Sigmoid colon (tissue), 7 donors: Measurements from ENCODE around the gene BIN2. TPM values are rescaled to one million over a fixed set of nuclear protein-coding genes. Genes with fewer than 3 reads are reported as not detected.

Source experiments
- DNase-seq: peaks from one replicate; pipeline ENCODE4 v3.0.0-alpha.2; 2019
- H3K27ac ChIP-seq, 4 donors: fragments of 200-600 bp; sonication (generic); one replicate each; pipeline ENCODE4 v1.5.1; 2016 to 2019; ENCODE audit warnings: mild to moderate bottlenecking in 1 of 4
- H3K27me3 ChIP-seq, 3 donors: fragments of 200-600 bp; sonication (generic); one replicate each; pipeline ENCODE4 v1.5.1; 2019; ENCODE audit warnings: mild to moderate bottlenecking in 1 of 3
- H3K36me3 ChIP-seq, 4 donors: fragments of 200-600 bp; sonication (generic); one replicate each; pipeline ENCODE4 v1.5.1; 2016 to 2019
- H3K4me1 ChIP-seq, 4 donors: fragments of 200-600 bp; sonication (generic); one replicate each; pipeline ENCODE4 v1.5.1; 2017 to 2019
- H3K4me3 ChIP-seq, 4 donors: fragments of 200-600 bp; sonication (generic); one replicate each; pipeline ENCODE4 v1.5.1; 2017 to 2019; ENCODE audit warnings: mild to moderate bottlenecking in 2 of 4, moderate library complexity in 1 of 4
- H3K9me3 ChIP-seq, 4 donors: fragments of 200-600 bp in 3 of 4; sonication (generic) in 3 of 4; one replicate each; pipeline versions ENCODE4 v1.5.1 to v1.6.1; 2013 to 2019
- EP300 ChIP-seq, 4 donors: sonication (generic); formaldehyde crosslinking; IDR thresholded peaks; one replicate each; pipeline ENCODE4 v1.6.1; 2017; ENCODE audit warnings: antibody characterized with exemption in 4 of 4
- POLR2A ChIP-seq, 2 donors: fragments of 450-650 bp; IDR thresholded peaks; one replicate each; pipeline ENCODE4 v1.6.1; 2016; ENCODE audit warnings: antibody characterized with exemption in 2 of 2, mild to moderate bottlenecking in 2 of 2, moderate library complexity in 2 of 2
- POLR2AphosphoS5 ChIP-seq, 4 donors: sonication (generic); formaldehyde crosslinking; IDR thresholded peaks; one replicate each; pipeline ENCODE4 v1.6.1; 2017; ENCODE audit warnings: antibody characterized with exemption in 4 of 4
- WGBS, 2 donors: extraction: QIAGEN DNeasy Blood & Tissue Kit; methylation state at CpG; one replicate each; pipeline ENCODE4 v1.1.7; 2013; 5-methylcytosine and 5-hydroxymethylcytosine counted together
- intact Hi-C: fragments of 100-400 bp; cut with DNase I; formaldehyde crosslinking; loops from one replicate; pipeline ENCODE4 v1.15.1; 2023
- polyA plus RNA-seq, 3 donors: library from polyadenylated mRNA; stranded (reverse); fragments of 200-250 nt; gene quantifications; one replicate each; pipeline ENCODE4 v1.2.3, GENCODE V29; 2013
- total RNA-seq, 4 donors: library from RNA; depleted of rRNA; stranded (reverse); fragments of >200 nt; gene quantifications; one replicate each; pipeline ENCODE4 v1.1.0, GENCODE V29; 2016
- TF ChIP-seq, protein P1 (sequence below), 4 experiments: fragments of 450-650 bp in 3 of 4; fragments of 200-600 bp in 1 of 4; IDR thresholded peaks; one replicate each; pipeline ENCODE4 v1.5.1; 2016 to 2019; ENCODE audit warnings: antibody characterized with exemption in 4 of 4, mild to moderate bottlenecking in 3 of 4, moderate library complexity in 2 of 4
- donor health status: healthy with polysubstance abuse.
- donor health status: Bipolar disorder and iron deficiency.
- donor health status: healthy.

Gene BIN2
- total and polyA plus RNA-seq, 7 donors: 2.3 to 21.2 (median 4.2) TPM

DNA sequence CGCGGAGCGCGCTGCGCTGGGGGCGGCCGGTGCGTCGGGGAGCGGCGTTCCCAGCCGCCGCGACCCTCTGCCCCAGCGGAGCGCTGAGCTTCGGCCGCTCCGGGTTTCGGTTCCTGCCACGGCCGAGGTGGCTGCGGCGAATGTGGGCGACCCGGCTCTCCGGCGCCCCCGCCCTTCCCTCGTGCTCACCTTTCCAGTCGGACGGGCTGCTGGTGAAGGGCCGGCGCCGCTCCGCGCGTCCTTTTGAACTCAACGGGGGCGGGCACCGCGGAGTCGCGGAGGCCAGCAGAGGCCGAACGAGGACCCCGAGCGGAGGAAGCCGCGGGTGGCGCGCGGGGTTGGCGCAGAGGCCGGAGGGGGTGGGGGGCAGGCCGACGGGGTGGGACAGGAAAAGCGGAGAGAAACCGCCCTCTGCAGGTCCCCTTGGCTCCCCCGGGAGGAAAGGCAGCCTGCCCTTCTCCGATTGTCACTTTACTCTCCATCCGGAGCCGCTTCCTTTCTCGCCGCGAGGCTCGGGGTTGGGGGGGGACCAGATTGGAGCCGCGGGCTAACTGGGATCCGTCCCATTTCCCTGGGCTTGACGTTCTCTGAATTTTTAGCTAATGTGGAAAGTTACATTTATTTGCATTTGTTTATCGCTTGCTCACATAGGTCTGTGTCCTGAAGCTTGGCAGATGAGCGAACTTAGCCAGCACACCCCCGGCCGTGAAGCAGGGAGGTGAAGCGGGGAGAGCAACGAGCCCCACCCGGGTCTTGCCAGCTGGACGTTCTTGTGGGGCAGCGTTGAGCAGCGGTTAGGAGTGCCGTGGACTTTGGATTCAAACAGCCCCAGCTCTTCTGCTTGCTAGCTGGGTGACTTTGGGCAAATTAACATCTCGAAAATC, 53.7 kb downstream of the BIN2 start, which contains the start of gene SMAGP:
Gene SMAGP (minus strand): TSS at position 349 of the 884 bp plus-strand sequence. CDS start 1,137 bp downstream, outside the sequence.
- Histone ChIP-seq H3K36me3 (no peaks in the 10 kb centered on the region), H3K9me3 (no peaks in the 10 kb centered on the region), H3K4me3 (peak within 1 kb of the TSS; percentile 50 to 81 (median 60)), H3K27me3 (peaks cover 0 to 34% (median 11%) of the 10 kb centered on the region in 3 donors), H3K4me1 (peaks cover 0 to 19% (median 8%) of the 10 kb centered on the region in 4 donors), H3K27ac (peak within 1 kb of the TSS in 3 of 4 donors; percentile 60 to 68 (median 61))
- intact Hi-C loops: no loop called here
- 0% methylated on average over 83 of the region's 83 CpGs for WGBS, 2 donors
- peak; percentile 69 for DNase-seq
- TF ChIP-seq, protein P1, sequence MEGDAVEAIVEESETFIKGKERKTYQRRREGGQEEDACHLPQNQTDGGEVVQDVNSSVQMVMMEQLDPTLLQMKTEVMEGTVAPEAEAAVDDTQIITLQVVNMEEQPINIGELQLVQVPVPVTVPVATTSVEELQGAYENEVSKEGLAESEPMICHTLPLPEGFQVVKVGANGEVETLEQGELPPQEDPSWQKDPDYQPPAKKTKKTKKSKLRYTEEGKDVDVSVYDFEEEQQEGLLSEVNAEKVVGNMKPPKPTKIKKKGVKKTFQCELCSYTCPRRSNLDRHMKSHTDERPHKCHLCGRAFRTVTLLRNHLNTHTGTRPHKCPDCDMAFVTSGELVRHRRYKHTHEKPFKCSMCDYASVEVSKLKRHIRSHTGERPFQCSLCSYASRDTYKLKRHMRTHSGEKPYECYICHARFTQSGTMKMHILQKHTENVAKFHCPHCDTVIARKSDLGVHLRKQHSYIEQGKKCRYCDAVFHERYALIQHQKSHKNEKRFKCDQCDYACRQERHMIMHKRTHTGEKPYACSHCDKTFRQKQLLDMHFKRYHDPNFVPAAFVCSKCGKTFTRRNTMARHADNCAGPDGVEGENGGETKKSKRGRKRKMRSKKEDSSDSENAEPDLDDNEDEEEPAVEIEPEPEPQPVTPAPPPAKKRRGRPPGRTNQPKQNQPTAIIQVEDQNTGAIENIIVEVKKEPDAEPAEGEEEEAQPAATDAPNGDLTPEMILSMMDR (IDR thresholded peaks at IDR 0.05): no peak
- no peak for TF ChIP-seq POLR2AphosphoS5 (IDR thresholded peaks at IDR 0.05)
- peak in 1 of 2 donors; percentile 27 for TF ChIP-seq POLR2A (IDR thresholded peaks at IDR 0.05)

DNA sequence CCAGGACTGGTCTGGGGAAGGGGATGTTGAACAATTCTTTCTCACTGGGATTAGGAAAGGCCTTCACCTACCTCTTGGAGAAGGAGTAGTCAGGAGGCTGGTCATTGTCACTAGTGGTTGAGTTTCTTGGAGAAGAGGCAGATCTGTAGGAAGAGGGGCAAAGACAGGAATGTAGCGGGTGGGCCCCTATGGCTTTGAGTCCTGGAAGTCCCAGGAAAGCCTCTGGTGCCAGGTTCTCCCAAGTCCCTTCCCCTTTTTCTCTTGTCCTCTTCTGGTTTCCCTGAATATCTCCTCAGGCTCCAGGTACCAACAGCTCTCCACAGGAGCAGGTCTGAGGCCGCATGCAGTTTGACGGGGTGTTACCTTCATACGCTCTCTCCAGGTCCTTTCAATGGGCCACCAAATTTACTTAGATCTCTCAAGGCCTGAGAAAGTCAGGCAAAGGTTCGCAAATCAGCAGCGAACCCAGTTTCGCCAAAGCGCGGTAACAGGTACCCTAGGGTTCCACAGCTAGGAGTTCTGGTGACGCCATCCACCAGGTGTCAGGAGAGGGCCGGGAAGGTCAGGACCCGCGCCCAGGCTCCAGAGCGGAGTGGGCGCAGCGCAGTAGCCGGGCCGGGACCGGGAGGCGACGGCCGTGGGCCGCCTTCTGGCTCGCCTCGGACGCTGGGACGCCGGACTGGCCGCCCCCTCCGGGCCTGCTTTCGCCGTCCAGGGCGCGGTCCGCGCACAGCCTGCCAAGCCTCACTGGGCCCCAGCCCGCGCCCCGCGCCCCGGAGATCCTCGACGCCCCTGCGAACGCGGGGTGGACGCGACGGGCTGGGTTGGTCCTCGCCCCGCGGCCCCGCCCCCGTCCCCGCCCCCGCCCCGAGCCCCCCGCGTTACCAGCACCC, 54.6 kb downstream of the BIN2 start:
- Histone ChIP-seq H3K9me3 (no peaks in the 10 kb centered on the region), H3K4me1 (peaks cover 0 to 19% (median 8%) of the 10 kb centered on the region in 4 donors), H3K36me3 (no peaks in the 10 kb centered on the region), H3K27me3 (peaks cover 0 to 34% (median 11%) of the 10 kb centered on the region in 3 donors), H3K4me3 (peak overlapping the region; percentile 50 to 81 (median 60)), H3K27ac (peak overlapping the region in 3 of 4 donors; percentile 60 to 68 (median 61))
- 3 to 7% methylated on average over 59 of the region's 59 CpGs for WGBS, 2 donors
- TF ChIP-seq POLR2A (IDR thresholded peaks at IDR 0.05) (no peak), POLR2AphosphoS5 (IDR thresholded peaks at IDR 0.05) (no peak), EP300 (IDR thresholded peaks at IDR 0.05) (no peak)
- TF ChIP-seq, protein P1 (IDR thresholded peaks at IDR 0.05): peak in 1 of 4 experiments; percentile 31
- intact Hi-C loops: loop anchor here (10.0 kb wide), 1 partner anchor 265 kb away; no protein-coding TSS in a partner anchor
- no peak for DNase-seq

DNA sequence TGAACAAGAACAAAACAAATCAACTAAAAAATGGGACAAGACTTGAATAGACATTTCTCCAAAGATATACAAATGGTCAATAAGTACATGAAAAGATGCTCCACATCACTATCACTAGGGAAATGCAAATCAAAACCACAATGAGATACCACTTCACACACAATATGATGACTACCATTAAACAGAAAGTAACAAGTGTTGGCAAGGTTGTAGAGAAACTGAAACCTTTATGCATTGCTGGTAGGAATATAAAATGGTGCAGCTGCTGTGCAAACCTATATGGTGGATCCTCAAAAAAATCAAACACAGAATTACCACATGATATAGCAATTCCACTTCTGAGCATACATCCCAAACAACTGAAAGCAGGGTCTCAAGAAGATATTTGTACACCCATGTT, 59.0 kb downstream of the BIN2 start:
- Histone ChIP-seq H3K4me3 (no peak overlapping the region), H3K9me3 (no peaks in the 10 kb centered on the region), H3K36me3 (no peaks in the 10 kb centered on the region), H3K27ac (no peak overlapping the region), H3K4me1 (peaks cover 0 to 8% (median 5%) of the 10 kb centered on the region in 4 donors), H3K27me3 (peaks cover 0 to 6% (median 0%) of the 10 kb centered on the region in 3 donors)
- TF ChIP-seq POLR2AphosphoS5 (IDR thresholded peaks at IDR 0.05): no peak
- no peak for TF ChIP-seq POLR2A (IDR thresholded peaks at IDR 0.05)
- TF ChIP-seq EP300 (IDR thresholded peaks at IDR 0.05): no peak
- TF ChIP-seq, protein P1 (IDR thresholded peaks at IDR 0.05): no peak
- intact Hi-C loops: loop anchor here (10.0 kb wide), 1 partner anchor 270 kb away; no protein-coding TSS in a partner anchor
- DNase-seq: no peak

DNA sequence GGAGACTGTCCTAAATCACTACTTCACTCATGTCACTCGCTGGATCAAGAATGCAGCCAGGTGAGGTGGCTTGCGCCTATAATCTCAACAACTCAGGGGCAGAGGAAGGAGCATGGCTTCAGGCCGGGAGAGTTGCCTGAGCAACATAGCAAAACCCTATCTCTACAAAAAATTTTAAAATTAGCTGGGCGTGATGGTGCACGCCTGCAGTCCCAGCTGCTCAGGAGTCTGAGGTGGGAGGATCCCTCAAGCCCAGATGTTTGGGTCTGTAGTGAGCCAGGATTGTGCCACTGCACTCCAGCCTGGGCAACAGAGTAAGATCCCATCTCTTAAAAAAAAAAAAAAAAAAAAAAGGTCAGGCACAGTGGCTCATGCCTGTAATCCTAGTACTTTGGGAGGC, 59.7 kb downstream of the BIN2 start:
- H3K4me3 ChIP-seq: no peak overlapping the region

More for the DNA sequence above, 59.7 kb downstream of the BIN2 start:
- intact Hi-C loops: loop anchor here (10.0 kb wide), 1 partner anchor 271 kb away; no protein-coding TSS in a partner anchor
- TF ChIP-seq EP300 (IDR thresholded peaks at IDR 0.05) (no peak), POLR2AphosphoS5 (IDR thresholded peaks at IDR 0.05) (no peak), POLR2A (IDR thresholded peaks at IDR 0.05) (no peak)
- TF ChIP-seq, protein P1 (IDR thresholded peaks at IDR 0.05): no peak
- H3K27me3 ChIP-seq: no peaks in the 10 kb centered on the region
- no peak overlapping the region for H3K27ac ChIP-seq
- peaks cover 0 to under 1% (median under 1%) of the 10 kb centered on the region in 4 donors for H3K4me1 ChIP-seq
- H3K36me3 ChIP-seq: no peaks in the 10 kb centered on the region
- no peak for DNase-seq
- WGBS, 2 donors: 91 to 93% methylated on average over 5 of the region's 5 CpGs
- H3K9me3 ChIP-seq: no peaks in the 10 kb centered on the region
